ENCODE results near the gene SLC24A5.

Gene SLC24A5

DNA sequence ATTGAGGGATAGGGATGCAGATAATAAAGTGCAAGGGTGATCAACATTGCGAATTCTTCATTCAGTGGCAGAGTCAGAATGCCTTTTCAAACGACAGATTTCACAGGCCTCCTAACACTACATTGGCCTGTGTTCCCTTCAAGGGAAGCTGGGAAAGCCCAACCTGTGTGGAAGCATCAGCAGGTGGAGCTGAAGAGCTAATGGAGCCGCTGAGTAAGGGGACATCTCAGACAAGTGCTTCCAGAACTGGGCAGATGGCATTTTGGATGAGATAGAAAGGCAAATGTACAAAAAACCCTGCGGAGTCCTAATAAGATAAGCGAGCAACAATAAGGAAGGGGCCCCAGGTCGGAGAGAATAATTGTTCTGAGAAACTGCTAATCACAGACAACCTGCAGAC, 8.5 kb upstream of the SLC24A5 start:
- peak; percentile 73 for DNase-seq (ENCODE audit: low spot score)

DNA sequence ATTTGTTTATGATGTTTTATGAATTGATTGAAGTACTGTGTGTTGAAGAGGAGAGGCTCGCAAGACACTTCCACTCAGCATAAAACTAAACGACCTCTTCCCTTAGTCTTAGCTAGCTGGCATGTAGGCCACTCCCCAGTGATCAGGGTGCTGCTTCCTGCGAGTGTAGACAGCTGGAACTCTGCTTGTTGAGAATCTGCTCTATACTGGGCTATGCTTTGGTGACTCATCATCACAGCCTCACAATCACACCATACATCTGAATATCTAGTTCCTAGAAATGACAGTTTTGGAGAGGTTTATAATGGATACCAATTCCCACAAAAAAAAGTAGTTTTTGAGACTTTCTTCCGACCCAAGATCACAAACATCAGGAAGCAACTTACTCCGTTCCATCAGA, 1.5 kb upstream of the SLC24A5 start:
- DNase-seq (ENCODE audit: low spot score): no peak

DNA sequence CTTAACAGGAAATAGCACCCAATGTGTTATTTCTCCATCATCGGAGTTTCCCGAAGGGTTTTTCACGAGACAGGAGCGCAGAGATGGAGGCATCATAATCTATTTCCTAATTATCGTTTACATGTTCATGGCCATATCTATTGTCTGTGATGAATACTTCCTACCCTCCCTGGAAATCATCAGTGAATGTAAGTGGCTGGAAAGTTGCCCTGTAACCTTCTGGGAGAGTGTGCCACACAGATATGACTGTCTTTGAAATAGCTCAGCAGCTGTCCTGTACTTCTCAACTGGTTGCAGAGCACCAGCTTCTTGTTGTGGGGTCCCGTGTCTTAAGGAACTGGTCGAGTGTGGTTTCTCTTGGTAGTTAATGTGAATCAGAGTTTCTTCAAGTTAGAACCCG, 1.1 kb downstream of the SLC24A5 start:
- DNase-seq (ENCODE audit: low spot score): no peak

DNA sequence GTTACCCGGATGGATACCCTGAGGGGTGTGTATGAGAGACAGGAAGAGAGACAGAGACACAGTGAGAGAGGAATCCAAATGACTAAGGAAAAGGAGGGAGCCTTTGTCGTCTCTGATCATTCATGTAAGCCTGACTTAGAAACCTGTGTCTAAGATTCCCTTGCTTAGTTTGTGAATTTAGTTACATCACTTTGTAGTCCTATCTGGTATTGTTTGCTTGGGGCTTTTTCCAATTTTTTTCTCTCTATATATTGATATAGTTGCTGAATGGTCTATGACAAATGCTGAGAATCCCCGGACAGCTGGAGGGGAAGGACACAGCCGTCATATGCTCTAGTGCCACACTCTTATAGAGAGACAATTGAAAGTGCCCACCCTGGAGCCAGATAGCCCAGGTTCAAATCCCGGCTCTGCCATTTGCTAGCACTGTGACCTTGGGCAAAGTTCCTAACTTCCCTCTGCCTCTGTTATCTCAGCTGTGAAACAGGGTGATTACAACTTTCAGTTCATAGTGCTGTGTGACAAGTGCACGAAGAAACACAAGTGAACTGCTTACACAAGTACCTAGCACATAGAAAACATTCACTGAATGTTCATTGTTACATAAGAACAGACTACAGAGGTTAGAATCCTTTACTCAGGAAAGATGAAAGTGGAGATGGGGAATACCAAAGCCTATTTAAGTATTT, 6.0 kb downstream of the SLC24A5 start:
- no peak for DNase-seq (ENCODE audit: low spot score)

DNA sequence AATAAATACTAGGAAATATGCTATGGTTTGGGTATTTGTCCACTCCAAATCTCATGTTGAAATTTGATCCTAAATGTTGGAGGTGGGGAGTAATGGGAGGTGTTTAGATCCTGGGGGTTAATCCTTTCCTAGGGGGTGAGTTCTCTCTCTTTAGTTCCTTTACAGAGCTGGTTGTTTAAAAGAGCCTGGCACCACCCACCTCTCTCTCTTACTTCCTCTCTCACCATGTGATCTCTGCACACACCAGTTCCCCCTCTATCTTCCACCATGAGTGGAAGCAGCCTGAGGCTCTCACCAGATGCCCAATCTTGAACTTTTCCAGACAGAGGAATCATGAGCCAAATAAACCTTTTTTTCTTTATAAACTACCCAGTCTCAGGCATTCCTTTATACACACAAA, 10.5 kb downstream of the SLC24A5 start:
- no peak for DNase-seq (ENCODE audit: low spot score)

DNA sequence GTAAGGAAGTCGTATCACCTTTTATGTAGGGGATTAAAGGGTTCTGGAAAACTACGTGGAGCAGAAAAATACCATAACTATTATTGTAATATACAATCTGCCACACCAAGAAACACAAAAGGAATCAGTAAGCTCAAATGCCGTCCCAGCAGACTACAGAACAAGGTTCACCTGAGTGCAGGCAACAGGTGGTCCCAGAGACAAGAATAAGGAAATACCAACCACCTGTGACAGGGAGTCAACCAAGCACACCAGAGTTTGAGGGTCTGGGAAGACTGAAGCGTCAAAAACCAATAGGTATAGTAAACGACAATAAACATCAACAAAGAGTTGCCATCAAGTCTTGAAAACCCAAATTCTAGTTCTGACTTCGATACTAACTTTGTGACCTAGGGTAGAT, 12.1 kb downstream of the SLC24A5 start:
- DNase-seq (ENCODE audit: low spot score): no peak

DNA sequence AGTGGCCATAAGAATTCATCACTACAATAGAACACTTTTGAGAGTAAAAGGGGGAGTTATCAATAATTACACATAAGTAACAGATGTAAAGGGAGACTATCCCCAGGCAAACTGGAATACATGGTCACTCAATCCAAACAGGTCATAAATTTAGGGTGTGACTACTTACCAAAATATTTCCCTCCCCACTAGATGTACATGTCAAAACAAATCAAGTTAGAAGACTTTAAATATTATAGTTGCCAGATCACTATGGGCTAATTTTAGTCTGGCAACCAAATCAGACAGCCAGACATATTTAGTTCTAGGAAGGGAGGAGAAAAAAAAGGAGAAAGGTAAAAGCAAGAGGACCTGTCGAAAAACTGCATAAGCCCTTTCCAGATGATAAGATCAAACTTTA, 23.1 kb downstream of the SLC24A5 start:
- DNase-seq (ENCODE audit: low spot score): no peak

DNA sequence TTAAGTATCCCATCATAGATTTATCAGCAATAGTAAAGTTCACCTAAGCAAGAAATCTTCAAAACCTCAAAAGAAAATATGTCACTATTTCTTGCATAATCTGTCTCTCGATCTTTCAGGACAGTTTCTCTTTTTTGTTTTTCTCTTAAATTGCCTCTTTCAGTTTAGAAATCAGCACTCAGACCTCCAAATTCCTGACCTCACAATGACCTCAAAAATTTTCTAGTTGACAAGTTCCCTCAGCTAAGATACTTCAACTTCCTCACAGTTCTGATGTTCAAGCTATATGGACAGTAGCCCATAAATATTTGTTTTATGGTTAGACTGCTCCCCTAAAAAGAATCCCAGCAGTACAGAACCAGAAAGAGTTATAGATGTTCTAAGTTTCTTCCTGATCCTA, 24.1 kb downstream of the SLC24A5 start:
- DNase-seq (ENCODE audit: low spot score): no peak

DNA sequence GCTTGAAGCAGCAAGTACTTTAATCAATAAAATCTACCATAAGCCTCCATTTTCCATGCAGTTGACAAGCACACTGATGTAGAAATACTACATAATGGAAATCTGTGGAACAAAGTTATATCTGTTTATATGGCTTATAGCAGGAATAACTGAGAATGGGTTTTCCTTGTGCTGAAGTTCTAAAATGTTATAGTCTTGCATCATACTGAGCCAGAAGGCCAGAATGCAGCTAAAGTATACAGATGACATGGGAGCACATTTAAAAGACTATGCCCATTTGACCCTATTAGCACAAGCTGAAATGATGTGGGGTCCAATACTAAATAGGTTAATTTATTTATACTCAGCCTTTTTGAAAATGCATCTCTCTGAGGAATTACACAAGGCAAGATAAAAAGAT, 25.1 kb downstream of the SLC24A5 start:
- no peak for DNase-seq (ENCODE audit: low spot score)

DNA sequence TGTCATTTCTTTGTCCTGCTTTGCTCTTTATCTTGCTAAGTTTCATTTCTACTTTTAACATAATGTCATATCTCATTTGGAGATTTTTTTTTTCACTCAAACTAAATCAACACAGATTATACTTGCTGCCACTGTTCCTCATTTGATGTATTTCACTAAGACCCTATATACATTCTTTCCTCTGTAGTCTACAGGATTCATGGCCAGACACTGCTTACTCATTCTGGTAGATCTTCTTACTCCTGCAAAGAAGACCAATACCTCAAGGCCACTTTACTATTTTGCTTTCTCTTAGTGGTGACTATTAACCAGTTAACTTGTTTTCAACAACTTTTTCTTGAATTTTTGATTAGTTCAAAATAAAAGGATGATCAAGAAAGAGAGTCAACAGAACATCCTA, 26.6 kb downstream of the SLC24A5 start:
- no peak for DNase-seq (ENCODE audit: low spot score)

DNA sequence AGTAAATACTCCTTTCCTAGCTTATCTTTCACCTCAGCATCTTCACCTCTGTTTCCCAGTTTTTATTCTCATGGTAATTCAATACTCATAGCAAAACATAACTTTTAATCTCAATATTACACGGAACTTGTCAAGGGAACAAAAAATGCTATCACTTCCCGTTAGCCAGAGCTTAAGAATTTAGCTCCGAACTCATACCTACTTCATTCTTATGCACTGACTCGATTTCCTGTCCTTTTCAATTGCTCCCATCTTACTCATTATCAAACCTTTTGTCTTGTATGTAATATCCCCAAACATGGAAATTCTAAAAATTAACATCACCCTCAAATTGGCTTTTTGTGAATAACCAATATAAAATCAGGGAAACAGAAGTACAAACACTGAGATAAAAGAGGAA, 29.1 kb downstream of the SLC24A5 start:
- no peak for DNase-seq (ENCODE audit: low spot score)

DNA sequence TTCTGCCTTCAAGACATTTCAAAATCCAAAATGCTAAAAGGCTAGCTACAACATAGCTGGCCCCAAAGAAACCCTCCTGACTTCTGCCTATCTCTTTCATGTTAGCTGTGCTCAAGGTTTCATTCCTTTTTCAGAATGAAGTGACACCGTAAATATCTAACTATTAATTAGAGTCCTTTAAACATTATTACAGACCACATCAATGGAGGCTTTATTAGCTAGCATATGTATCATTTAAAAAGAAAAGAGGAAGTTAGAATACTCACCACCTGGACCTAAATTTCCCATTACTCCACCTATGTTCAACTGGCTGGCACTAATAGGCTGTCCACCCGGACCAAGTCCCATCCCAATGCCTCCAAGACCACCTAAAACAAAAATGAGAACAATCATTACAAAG, 32.7 kb downstream of the SLC24A5 start:
- DNase-seq (ENCODE audit: low spot score): no peak

DNA sequence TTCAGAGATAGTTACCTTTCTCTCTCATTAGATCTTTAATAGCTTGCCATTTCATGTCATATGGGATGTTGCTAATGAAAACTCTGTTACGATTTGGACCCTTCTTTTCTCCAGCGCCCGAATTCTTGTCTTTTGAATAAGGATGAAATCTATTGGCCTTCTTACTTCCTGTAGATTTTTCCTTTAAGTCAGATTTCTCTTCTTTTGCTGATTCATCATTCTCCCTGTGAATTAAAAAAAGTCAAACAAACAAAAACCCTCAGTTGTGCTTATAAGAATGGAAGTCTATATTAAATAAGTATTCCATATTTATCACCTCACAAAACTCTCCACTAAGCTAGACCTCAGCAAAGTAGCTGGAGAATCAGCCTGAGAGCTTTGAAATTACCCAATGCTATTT, 47.8 kb downstream of the SLC24A5 start:
- no peak for DNase-seq (ENCODE audit: low spot score)

DNA sequence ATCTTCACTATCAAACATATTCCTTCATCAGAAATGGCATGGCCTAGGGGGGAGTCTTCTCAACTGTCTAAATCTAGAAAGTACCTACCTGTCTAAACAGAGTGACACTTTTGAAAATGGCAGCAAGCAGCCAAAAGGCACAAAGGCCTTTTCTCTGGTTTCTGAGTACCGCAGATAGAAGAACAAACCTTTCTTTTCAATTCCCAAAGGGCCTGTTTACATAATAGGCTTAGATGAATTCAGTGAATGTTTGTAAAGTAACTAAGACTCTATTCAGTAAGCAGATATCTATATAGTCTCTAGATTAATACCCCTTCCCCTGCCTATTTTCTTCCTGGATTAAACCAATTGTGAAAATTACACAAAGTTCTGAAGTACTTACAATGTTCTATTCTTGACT, 50.2 kb downstream of the SLC24A5 start:
- peak; percentile 26 for DNase-seq (ENCODE audit: low spot score)

DNA sequence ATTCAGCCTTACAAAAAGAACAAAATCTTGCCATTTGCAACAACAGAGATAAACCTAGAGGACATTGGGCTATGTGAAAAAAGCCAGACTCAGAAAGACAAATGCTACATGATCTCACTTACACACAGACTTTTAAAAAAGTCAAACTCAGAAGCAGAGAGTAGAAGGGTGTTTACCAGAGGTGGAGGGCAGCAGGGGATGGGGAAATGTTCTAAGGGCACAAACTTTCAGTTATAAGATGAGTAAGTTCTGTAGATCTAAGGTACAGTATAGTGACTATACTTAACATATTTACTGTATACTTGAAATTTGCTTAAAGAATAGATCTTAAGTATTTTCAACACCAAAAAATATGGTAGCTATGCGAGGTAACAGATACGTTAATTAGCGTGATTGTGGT, 54.3 kb downstream of the SLC24A5 start:
- DNase-seq (ENCODE audit: low spot score): no peak

DNA sequence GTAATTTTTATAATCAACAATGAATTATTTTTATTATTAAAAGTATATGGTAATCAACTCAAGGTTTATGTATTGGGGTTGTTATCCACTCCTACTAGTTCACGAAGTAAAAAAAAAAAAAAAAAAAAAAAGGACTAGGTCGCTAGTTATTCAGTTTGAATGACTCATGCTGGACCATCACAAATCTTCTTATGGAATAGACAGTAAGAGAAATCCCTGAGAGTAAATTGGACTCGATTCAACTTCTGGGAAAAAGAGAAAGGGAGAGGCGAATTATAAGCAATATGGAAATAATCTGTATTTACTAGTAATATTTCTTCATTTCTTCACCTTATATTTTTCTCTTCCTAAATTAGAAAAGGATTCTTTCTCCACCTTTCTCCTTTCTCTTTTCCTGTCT, 55.3 kb downstream of the SLC24A5 start:
- DNase-seq (ENCODE audit: low spot score): no peak

DNA sequence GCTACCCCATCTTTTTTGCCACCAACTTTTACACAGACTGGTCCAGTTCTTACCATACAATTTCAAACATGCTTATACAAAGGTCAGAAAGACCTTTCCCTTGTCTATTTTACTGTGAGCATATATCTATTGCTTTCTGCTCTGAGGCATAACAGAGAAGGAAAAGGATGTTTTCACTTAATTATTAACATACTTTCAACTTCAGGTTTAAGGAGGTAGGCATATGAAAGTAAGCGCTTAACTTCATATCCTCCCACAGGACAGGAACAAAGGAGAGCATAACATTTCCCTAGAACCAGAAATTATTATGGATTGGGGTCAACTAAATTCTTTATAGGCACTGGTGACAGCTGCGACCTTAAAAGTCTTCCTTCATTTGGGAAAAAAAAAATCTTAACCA, 56.2 kb downstream of the SLC24A5 start:
- DNase-seq (ENCODE audit: low spot score): no peak

DNA sequence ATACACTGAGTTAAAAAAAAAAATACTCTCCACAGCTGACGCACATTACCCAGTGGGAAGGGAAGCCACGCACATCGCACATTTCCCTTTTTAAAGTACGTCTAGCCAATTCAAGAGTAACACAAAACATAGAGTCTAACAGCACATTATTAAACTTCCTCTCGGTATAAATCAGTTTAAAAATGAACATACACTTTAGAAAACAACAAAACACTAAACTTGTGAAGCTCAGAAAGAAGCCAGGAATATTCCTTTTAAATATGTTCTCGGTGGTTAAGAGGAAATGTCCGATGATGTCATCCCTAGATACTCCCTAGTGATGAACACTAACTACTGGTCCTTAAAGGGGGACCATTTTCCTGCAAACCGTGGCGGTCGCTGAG, 56.6 kb downstream of the SLC24A5 start:
- DNase-seq (ENCODE audit: low spot score): no peak

DNA sequence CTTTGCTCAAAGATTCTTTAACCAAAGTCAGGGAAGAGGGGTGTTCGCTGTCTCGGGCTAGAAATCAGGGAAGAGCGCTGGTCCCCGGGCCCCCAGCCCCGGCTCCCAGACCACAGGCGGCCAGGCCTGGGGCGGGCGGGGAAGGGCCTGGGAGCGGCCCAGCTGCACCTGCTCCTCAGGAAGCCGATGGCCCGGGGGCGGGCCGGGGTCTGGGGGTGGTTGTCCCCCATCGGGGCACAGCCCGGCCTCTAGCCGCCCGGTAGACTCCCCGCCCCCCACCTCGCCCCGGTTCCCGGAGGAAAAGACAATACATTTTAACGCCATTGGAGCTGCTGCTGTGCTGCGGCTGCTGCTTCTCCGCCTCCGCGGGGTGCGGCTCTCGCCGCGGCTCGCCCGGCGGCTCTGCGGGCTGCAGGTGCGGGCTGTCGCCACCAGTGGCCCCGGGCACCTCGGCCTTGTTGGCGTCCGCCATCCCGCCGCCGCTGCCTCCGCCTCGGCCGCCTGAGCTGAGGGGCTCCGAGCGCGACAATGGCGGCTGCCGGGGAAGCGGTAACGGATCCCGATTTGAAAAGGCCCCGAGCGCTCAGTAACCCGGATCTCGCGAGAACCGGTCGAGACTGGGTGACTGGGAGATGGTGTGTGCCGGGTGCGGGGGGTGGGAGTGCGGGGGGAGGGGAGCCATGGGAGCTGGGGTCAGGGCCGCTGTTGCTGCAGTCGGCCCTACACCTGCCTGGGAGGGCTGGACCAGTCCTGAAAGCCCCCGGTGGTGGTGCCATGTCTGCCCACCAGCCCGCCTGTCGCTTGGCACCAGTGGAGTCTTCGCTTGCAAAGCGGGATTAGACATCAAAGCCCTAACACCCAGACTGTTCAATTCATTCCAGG, 57.2 kb downstream of the SLC24A5 start, which contains the start of gene MYEF2:
MYEF2 (minus strand) TSS at position 530 of the 882 bp plus-strand sequence; CDS start at position 472, 58 bp downstream.
- peak; percentile 89 for DNase-seq (ENCODE audit: low spot score)

DNA sequence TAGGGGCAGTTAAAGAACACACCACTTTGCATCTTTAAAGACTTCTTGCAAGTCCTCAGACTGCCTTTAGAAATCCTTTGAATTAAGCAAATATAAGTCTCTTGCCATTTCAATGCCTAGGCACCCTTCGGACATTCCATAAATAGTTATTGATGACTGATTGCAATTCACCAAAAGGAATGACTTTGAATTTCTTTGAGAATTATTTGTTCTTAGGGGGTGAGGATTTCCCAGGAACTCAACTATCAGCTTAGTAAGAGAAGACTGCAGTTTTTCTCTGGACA, 57.8 kb downstream of the SLC24A5 start:
- DNase-seq (ENCODE audit: low spot score): no peak

DNA sequence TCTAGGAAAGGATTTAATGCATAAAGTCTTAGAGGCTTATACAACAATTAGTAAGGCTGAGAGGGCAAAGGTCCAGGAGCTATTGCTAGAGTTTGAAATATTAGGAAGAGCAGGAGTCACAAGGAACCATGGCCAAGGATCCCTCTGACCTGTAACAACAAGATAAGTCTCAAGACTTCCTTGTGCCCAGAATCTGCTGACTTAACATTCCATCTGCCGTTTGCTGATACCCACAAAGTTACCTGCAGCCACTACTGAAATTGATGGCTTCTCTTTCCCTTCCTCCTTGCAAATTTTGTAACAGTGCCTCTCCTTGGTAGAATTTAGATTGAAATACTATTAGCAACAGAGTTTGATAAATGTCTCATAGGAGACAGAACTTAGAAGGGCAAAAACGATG, 62.0 kb downstream of the SLC24A5 start:
- no peak for DNase-seq (ENCODE audit: low spot score)

DNA sequence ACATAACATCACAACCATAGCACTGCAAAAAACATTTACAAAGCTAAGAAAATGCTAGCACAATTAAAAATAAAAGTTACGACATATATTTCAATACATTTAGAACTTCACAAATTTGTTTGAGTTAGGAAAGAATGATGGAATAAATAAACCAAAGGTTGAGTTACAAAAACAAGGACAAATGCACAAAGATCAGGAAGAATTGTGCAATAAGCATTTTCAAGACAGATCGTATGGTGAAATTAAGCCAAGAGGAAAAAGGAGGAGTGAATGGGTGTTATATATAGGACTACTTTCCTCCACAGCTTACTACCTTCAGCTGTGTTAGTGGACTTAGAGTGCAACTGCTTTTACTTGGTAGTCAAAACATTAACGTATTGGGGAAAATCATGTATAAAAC, 64.7 kb downstream of the SLC24A5 start:
- DNase-seq (ENCODE audit: low spot score): no peak

DNA sequence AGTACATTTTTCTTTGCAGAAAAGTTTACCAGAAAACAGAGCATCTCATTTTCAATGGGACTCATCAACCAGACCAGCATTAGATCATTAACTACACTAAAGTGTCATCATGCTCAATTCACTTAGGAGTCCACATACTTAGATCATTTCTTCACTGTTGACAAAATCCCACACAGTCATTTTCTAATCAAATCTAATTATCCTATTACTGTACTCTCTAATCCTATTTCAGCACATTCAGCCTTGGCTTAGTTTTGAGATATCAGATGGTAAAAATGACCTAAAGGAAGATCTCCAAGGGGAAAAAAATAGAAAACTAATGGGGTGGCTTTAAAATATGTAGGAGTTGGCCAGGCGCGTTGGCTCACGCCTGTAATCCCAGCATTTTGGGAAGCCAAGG, 65.5 kb downstream of the SLC24A5 start:
- peak; percentile 29 for DNase-seq (ENCODE audit: low spot score)
